WTC11 (cell line): ENCODE measurements around the gene CAMK2A. TPM values are rescaled to one million over a fixed set of nuclear protein-coding genes. Genes with fewer than 3 reads are reported as not detected.

Experiments used
- ATAC-seq: fragments of 200-7000 bp; cut with Tn5 transposase; 2 replicates; pipeline ENCODE4 v1.10.0; 2021; ENCODE audit warnings: mild to moderate bottlenecking, moderate library complexity
- CTCF ChIA-PET: fragments of 300-600 bp; sonication (Branson Sonifier 250); formaldehyde crosslinking; loops from one replicate; lab custom pipeline; 2021; ENCODE audit warnings: antibody characterized with exemption; lab: Charles Lee
- POLR2A ChIA-PET: fragments of 350-600 bp; sonication (Branson Sonifier 250); formaldehyde crosslinking; loops from one replicate; lab custom pipeline; 2021; ENCODE audit warnings: antibody characterized with exemption; lab: Charles Lee
- DNase-seq: peaks from one replicate; pipeline ENCODE4 v3.0.0; 2021; ENCODE audit warnings: low spot score
- H3K27ac Mint-ChIP-seq: 2 replicates; pipeline ENCODE4 v1.8.0; 2021; ENCODE audit warnings: mixed read lengths
- H3K27me3 Mint-ChIP-seq: 2 replicates; pipeline ENCODE4 v1.8.0; 2021; ENCODE audit warnings: low read depth, mild to moderate bottlenecking, moderate library complexity, mixed read lengths
- H3K36me3 Mint-ChIP-seq: 2 replicates; pipeline ENCODE4 v1.8.0; 2021; ENCODE audit warnings: mixed read lengths
- H3K4me1 Mint-ChIP-seq: 2 replicates; pipeline ENCODE4 v1.8.0; 2022; ENCODE audit warnings: mixed read lengths
- H3K4me3 Mint-ChIP-seq: 2 replicates; pipeline ENCODE4 v1.8.0; 2021; ENCODE audit warnings: mild to moderate bottlenecking, moderate library complexity, mixed read lengths
- H3K9me3 Mint-ChIP-seq: 2 replicates; pipeline ENCODE4 v1.8.0; 2021; ENCODE audit warnings: mixed read lengths
- CDX4 ChIP-seq: fragments of 250-450 bp; sonication (Bioruptor Pico); IDR thresholded peaks from 2 replicates; pipeline ENCODE4 v1.9.0; 2021; ENCODE audit warnings: moderate library complexity, mild to moderate bottlenecking, inconsistent platforms, borderline replicate concordance
- E2F5 ChIP-seq: sonication (generic); formaldehyde crosslinking; IDR thresholded peaks from 2 replicates; pipeline ENCODE4 v1.8.1; 2022; ENCODE audit warnings: mild to moderate bottlenecking, moderate library complexity, missing genetic modification reagents
- ERG ChIP-seq: fragments of 250-450 bp; sonication (Bioruptor Pico); IDR thresholded peaks from 2 replicates; pipeline ENCODE4 v1.8.0; 2021; ENCODE audit warnings: mild to moderate bottlenecking
- ETV6 ChIP-seq: sonication (generic); formaldehyde crosslinking; IDR thresholded peaks from 2 replicates; pipeline ENCODE4 v1.8.1; 2022; ENCODE audit warnings: mild to moderate bottlenecking, missing genetic modification reagents
- FOXJ3 ChIP-seq: sonication (generic); formaldehyde crosslinking; IDR thresholded peaks from 2 replicates; pipeline ENCODE4 v1.9.0; 2021; ENCODE audit warnings: missing genetic modification reagents, mild to moderate bottlenecking, borderline replicate concordance
- FOXP1 ChIP-seq: sonication (generic); formaldehyde crosslinking; IDR thresholded peaks from 2 replicates; pipeline ENCODE4 v1.8.0; 2022; ENCODE audit warnings: missing genetic modification reagents, mild to moderate bottlenecking, moderate library complexity, borderline replicate concordance
- GRHL2 ChIP-seq: fragments of 250-450 bp; sonication (Bioruptor Pico); IDR thresholded peaks from 2 replicates; pipeline ENCODE4 v1.8.0; 2022; ENCODE audit warnings: mild to moderate bottlenecking, moderate library complexity; ENCODE audit not compliant: insufficient replicate concordance, severe bottlenecking
- GTF2I ChIP-seq: fragments of 250-450 bp; sonication (Bioruptor Pico); conservative IDR thresholded peaks from 2 replicates; pipeline ENCODE4 v1.4.0; 2021; ENCODE audit warnings: mild to moderate bottlenecking
- HMGA2 ChIP-seq: fragments of 250-450 bp; sonication (Bioruptor Pico); IDR thresholded peaks from 2 replicates; pipeline ENCODE4 v1.4.0; 2021; ENCODE audit warnings: mild to moderate bottlenecking, moderate library complexity
- IRF2 ChIP-seq: sonication (generic); formaldehyde crosslinking; IDR thresholded peaks from 2 replicates; pipeline ENCODE4 v1.8.0; 2022; ENCODE audit warnings: low read depth, missing genetic modification reagents, borderline replicate concordance
- JUN ChIP-seq: sonication (generic); formaldehyde crosslinking; IDR thresholded peaks from 2 replicates; pipeline ENCODE4 v1.8.0; 2023; ENCODE audit warnings: mild to moderate bottlenecking, missing genetic modification reagents
- PRRX2 ChIP-seq: fragments of 250-450 bp; sonication (Bioruptor Pico); IDR thresholded peaks from 2 replicates; pipeline ENCODE4 v1.8.0; 2021; ENCODE audit warnings: mild to moderate bottlenecking
- RORB ChIP-seq: fragments of 250-450 bp; sonication (Bioruptor Pico); IDR thresholded peaks from 2 replicates; pipeline ENCODE4 v1.9.0; 2021; ENCODE audit warnings: mild to moderate bottlenecking
- SMAD3 ChIP-seq: sonication (generic); formaldehyde crosslinking; IDR thresholded peaks from 2 replicates; pipeline ENCODE4 v1.8.0; 2022; ENCODE audit warnings: missing genetic modification reagents, mild to moderate bottlenecking, borderline replicate concordance
- STAT6 ChIP-seq: sonication (generic); formaldehyde crosslinking; conservative IDR thresholded peaks from 2 replicates; pipeline ENCODE4 v1.8.1; 2023; ENCODE audit warnings: mild to moderate bottlenecking, low read depth, missing genetic modification reagents, moderate library complexity
- TCF7 ChIP-seq: sonication (generic); formaldehyde crosslinking; IDR thresholded peaks from 2 replicates; pipeline ENCODE4 v1.8.0; 2022; ENCODE audit warnings: mild to moderate bottlenecking, low read depth, missing genetic modification reagents, moderate library complexity
- USF2 ChIP-seq: sonication (generic); formaldehyde crosslinking; IDR thresholded peaks from 2 replicates; pipeline ENCODE4 v1.8.1; 2023; ENCODE audit warnings: mild to moderate bottlenecking, missing genetic modification reagents, moderate library complexity
- ZNF121 ChIP-seq: sonication (generic); formaldehyde crosslinking; IDR thresholded peaks from 2 replicates; pipeline ENCODE4 v1.8.0; 2023; ENCODE audit warnings: missing genetic modification reagents
- ZNF232 ChIP-seq: sonication (generic); formaldehyde crosslinking; IDR thresholded peaks from 2 replicates; pipeline ENCODE4 v1.8.0; 2022; ENCODE audit warnings: mild to moderate bottlenecking, missing genetic modification reagents
- ZNF263 ChIP-seq: sonication (generic); formaldehyde crosslinking; IDR thresholded peaks from 2 replicates; pipeline ENCODE4 v1.8.1; 2022; ENCODE audit warnings: low read depth, mild to moderate bottlenecking, moderate library complexity, missing genetic modification reagents
- ZNF396 ChIP-seq: fragments of 250-450 bp; sonication (Bioruptor Pico); IDR thresholded peaks from 2 replicates; pipeline ENCODE4 v1.8.0; 2021; ENCODE audit warnings: mild to moderate bottlenecking, moderate library complexity, borderline replicate concordance
- ZNF532 ChIP-seq: fragments of 250-450 bp; sonication (Bioruptor Pico); IDR thresholded peaks from 2 replicates; pipeline ENCODE4 v1.9.0; 2021; ENCODE audit warnings: mild to moderate bottlenecking, borderline replicate concordance
- total RNA-seq: library from RNA; stranded (reverse); gene quantifications from 3 replicates; pipeline ENCODE4 v1.2.3, GENCODE V29; 2021

Gene CAMK2A
- total RNA-seq, 1 experiment from 2014 or later: 0.13 TPM

DNA sequence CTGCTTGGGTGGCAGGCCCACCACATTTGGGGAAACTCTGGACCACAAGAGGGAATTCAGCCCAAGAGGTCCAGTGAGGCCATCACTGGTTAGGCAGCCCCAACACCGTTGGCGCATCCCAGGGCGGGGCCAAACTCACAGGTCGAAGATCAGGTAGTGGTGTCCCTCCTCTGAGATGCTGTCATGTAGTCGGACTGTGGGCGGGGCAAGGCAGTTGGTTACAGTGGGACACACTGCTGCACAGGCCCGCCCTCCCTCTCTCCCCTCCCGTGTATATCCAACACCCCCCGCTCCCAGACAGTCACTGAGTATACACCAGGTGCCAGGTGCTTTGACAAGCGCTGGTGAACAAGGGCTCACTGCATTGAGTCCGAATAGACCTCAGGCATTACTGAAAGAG, 32.1 kb downstream of the CAMK2A start (continued):
- TF ChIP-seq E2F5 (CRISPR knock-in tag) (no peak), ERG (CRISPR knock-in tag) (no peak), JUN (CRISPR knock-in tag) (no peak), USF2 (CRISPR knock-in tag) (no peak), FOXP1 (CRISPR knock-in tag) (no peak), ZNF121 (CRISPR knock-in tag) (no peak), GTF2I (CRISPR knock-in tag) (no peak), STAT6 (CRISPR knock-in tag) (no peak), IRF2 (CRISPR knock-in tag) (no peak), RORB (CRISPR knock-in tag) (no peak)

DNA sequence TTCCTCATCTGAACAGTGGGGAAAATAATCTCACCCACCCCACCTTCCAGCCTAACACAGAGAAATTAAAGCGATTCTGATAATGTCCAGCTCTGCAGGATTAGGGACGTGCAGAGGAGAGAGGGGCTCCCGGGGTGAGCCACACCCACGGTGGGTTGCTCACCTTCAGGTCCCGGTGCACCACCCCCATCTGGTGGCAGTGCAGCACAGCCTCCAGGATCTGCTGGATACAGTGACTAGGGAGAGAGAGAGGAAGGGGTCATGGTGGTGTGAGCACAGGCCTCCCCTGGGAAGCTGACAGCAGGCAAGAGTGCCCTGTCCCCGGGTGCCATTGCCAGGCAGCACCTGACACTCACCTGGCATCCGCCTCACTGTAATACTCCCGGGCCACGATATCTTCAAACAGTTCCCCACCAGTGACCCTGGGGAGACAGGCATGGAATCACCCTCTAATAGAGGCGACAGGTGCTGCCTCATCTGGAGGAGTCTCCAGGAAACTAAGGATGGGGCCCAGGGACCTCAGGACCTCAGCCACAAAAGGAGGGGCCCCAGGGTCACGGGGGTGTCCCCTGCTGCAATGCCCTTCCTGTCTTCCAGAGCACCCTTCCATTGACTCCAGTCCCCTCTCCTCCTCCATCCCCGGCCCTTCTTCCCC, 33.0 kb downstream of the CAMK2A start:
- ATAC-seq (peak; percentile 91), DNase-seq (peak; percentile 74)
- Mint-ChIP-seq H3K4me1 (peaks cover 5% of the 10 kb centered on the region), H3K27me3 (no peaks in the 10 kb centered on the region), H3K9me3 (no peaks in the 10 kb centered on the region), H3K4me3 (no peak overlapping the region), H3K27ac (0 out of 2 replicates have a peak overlapping the region, but pooled peaks have one; percentile 9), H3K36me3 (no peaks in the 10 kb centered on the region)
- CTCF ChIA-PET: interaction anchor here (0.6 to 2.0 kb wide), 19 partner anchors 8 to 134 kb away, joined by 3 to 10 read pairs (median 5); partner anchors contain the start of gene SLC6A7
- no peak for TF ChIP-seq FOXJ3 (CRISPR knock-in tag)
- TF ChIP-seq IRF2 (CRISPR knock-in tag): no peak
- no peak for TF ChIP-seq GRHL2 (CRISPR knock-in tag)
- no peak for TF ChIP-seq ZNF263 (CRISPR knock-in tag)
- TF ChIP-seq HMGA2 (CRISPR knock-in tag): no peak
- no peak for TF ChIP-seq ETV6 (CRISPR knock-in tag)
- TF ChIP-seq ZNF121 (CRISPR knock-in tag): no peak
- TF ChIP-seq TCF7 (CRISPR knock-in tag): no peak
- TF ChIP-seq ZNF232 (CRISPR knock-in tag): no peak
- no peak for TF ChIP-seq ZNF532 (CRISPR knock-in tag)
- TF ChIP-seq ZNF396 (CRISPR knock-in tag): no peak
- no peak for TF ChIP-seq PRRX2 (CRISPR knock-in tag)
- TF ChIP-seq SMAD3 (CRISPR knock-in tag): no peak
- no peak for TF ChIP-seq CDX4 (CRISPR knock-in tag)
- POLR2A ChIA-PET: interaction anchor here (0.6 kb wide), 1 partner anchor 14 kb away, joined by 4 read pairs; no protein-coding TSS in a partner anchor
